ENCODE data around the gene STH. TPM values are rescaled to one million over a fixed set of nuclear protein-coding genes. Genes with fewer than 3 reads are reported as not detected.

Gene STH
- polyA plus RNA-seq, 2 of the 4 experiments (the other 2 are of a cell fraction), result not detected

DNA sequence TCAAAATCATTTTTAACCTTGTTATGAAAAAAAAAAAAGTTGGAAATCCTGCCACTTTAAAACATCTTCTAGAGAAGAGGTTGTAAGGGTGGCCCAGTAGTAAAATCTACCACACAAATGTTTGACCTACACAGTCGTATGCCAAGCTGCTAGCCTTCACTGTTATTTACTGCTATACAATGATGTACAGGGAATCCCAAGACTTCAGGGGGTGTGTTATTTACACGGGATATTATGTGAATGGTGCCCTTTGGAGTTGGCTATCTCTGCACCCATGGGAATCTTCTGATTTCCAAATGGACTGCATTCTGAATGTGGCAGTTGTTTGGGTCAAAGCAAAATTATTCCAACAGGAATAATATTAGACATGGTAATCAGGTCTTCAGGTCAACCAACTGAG is 45.9 kb downstream of the STH start:
- H3K4me2 ChIP-seq, result no peak overlapping the region
- no peaks in the 10 kb centered on the region for H3K9me3 ChIP-seq
- H3K4me1 ChIP-seq, result peaks cover 23% of the 10 kb centered on the region
- H3K27ac ChIP-seq, result no peak overlapping the region; a peak in 1 of 6 replicates
- ChIA-PET CTCF (interaction anchor here (0.6 to 10.5 kb wide), 51 partner anchors 11 to 221 kb away, joined by 3 to 183 read pairs (median 6); partner anchors contain the start of gene KANSL1), POLR2A (interaction anchor here (0.5 to 1.4 kb wide), 3 partner anchors 10 to 148 kb away, joined by 3 to 23 read pairs (median 5); partner anchors contain the start of gene KANSL1)
- H3K4me3 ChIP-seq, result no peak overlapping the region
- ATAC-seq (peak; percentile 25 to 45; a peak in 4 of 6 replicates), DNase-seq (ENCODE audit: low read depth in 1 of 2, low spot score in 1 of 2) (no peak), FAIRE-seq (no peak)
- WGBS (ENCODE audit: missing lambda C conversion rate), result 40% methylated on average over 2 of the region's 2 CpGs
- TF ChIP-seq RARB (CRISPR knock-in tag; IDR thresholded peaks at IDR 0.05), result no peak
- TF ChIP-seq NPAS2 (CRISPR knock-in tag; IDR thresholded peaks at IDR 0.05; ENCODE audit: borderline replicate concordance), result no peak
- TF ChIP-seq MYC (IDR thresholded peaks at IDR 0.05; ENCODE audit: borderline replicate concordance, low read length), result no peak

GRCh38 chr17:46045639-46046038 is 46.6 kb downstream of the STH start:
- Histone ChIP-seq H3K9me3 (no peaks in the 10 kb centered on the region), H3K4me1 (peaks cover 23% of the 10 kb centered on the region), H3K4me3 (no peak overlapping the region), H3K4me2 (no peak overlapping the region), H3K27ac (no peak overlapping the region)
- ChIA-PET CTCF (interaction anchor here (1.0 to 10.5 kb wide), 18 partner anchors 12 to 170 kb away, joined by 3 to 183 read pairs (median 16); partner anchors contain the start of gene KANSL1), POLR2A (no interaction called here)
- ATAC-seq (peak; percentile 17 to 21; a peak in 3 of 6 replicates), FAIRE-seq (no peak), DNase-seq (ENCODE audit: low read depth in 1 of 2, low spot score in 1 of 2) (no peak)
- TF ChIP-seq, protein P1, sequence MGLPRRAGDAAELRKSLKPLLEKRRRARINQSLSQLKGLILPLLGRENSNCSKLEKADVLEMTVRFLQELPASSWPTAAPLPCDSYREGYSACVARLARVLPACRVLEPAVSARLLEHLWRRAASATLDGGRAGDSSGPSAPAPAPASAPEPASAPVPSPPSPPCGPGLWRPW (IDR thresholded peaks at IDR 0.05), result no peak
- TF ChIP-seq CTCF (IDR thresholded peaks at IDR 0.05) (no peak), ZNF302 (CRISPR knock-in tag; IDR thresholded peaks at IDR 0.05) (no peak), POLR2AphosphoS2 (conservative IDR thresholded peaks at IDR 0.05; ENCODE audit: low read length) (no peak), PBX3 (IDR thresholded peaks at IDR 0.05) (no peak), HDAC2 (IDR thresholded peaks at IDR 0.05) (no peak), RAD21 (conservative IDR thresholded peaks at IDR 0.05 in 1 of 2, IDR thresholded peaks at IDR 0.05 in 1 of 2) (no peak), RNF2 (IDR thresholded peaks at IDR 0.05; ENCODE audit: borderline replicate concordance, low read depth) (no peak), NPAS2 (CRISPR knock-in tag; IDR thresholded peaks at IDR 0.05; ENCODE audit: borderline replicate concordance) (no peak), MAZ (IDR thresholded peaks at IDR 0.05; ENCODE audit: borderline replicate concordance, low read depth, low read length) (no peak), HOXB5 (CRISPR knock-in tag; IDR thresholded peaks at IDR 0.05) (no peak), NR3C1 (IDR thresholded peaks at IDR 0.05) (no peak), FOXS1 (CRISPR knock-in tag; IDR thresholded peaks at IDR 0.05) (no peak)
- TF ChIP-seq, protein P2, sequence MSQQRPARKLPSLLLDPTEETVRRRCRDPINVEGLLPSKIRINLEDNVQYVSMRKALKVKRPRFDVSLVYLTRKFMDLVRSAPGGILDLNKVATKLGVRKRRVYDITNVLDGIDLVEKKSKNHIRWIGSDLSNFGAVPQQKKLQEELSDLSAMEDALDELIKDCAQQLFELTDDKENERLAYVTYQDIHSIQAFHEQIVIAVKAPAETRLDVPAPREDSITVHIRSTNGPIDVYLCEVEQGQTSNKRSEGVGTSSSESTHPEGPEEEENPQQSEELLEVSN (IDR thresholded peaks at IDR 0.05; ENCODE audit: borderline replicate concordance, low read depth), result no peak
- WGBS (ENCODE audit: missing lambda C conversion rate), result 71% methylated on average over 3 of the region's 3 CpGs

DNA sequence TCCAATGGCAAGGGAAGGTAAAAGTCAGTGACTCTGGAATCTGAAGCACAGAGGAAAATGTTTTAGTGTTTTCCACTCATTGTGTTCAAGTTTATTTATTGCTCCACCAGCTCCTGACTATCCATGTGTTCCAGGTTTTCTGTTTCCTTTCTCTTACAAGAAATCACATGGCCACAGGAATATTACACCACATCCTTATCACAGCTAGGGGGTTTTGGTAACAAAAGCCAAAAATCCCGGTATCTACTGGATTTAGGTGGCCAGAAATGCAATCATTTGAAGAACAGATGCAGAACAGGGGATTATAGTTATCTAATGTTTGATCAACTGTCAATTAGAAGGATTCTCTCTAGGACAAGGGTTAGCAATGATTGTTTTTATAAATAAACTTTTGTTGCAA is 47.9 kb downstream of the STH start:
- TF ChIP-seq, protein P3, sequence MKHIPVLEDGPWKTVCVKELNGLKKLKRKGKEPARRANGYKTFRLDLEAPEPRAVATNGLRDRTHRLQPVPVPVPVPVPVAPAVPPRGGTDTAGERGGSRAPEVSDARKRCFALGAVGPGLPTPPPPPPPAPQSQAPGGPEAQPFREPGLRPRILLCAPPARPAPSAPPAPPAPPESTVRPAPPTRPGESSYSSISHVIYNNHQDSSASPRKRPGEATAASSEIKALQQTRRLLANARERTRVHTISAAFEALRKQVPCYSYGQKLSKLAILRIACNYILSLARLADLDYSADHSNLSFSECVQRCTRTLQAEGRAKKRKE (CRISPR knock-in tag; IDR thresholded peaks at IDR 0.05; ENCODE audit: low read depth), result no peak
- TF ChIP-seq KDM5A (IDR thresholded peaks at IDR 0.05) (no peak), KDM1A (IDR thresholded peaks at IDR 0.05; ENCODE audit: low read depth) (no peak), MYC (IDR thresholded peaks at IDR 0.05; ENCODE audit: borderline replicate concordance, low read length) (no peak), RNF2 (IDR thresholded peaks at IDR 0.05; ENCODE audit: borderline replicate concordance, low read depth) (no peak), ESRRA (IDR thresholded peaks at IDR 0.05; ENCODE audit: borderline replicate concordance, low read length) (no peak), PHF8 (IDR thresholded peaks at IDR 0.05; ENCODE audit: borderline replicate concordance, low read depth) (no peak), POLR2A (IDR thresholded peaks at IDR 0.05; ENCODE audit: low read length) (no peak), ELK1 (IDR thresholded peaks at IDR 0.05; ENCODE audit: low read depth, low read length) (no peak), CBX8 (IDR thresholded peaks at IDR 0.05) (no peak)
- Histone ChIP-seq H3K4me1 (peaks cover 33% of the 10 kb centered on the region), H3K4me2 (no peak overlapping the region), H3K9me3 (no peaks in the 10 kb centered on the region), H3K4me3 (no peak overlapping the region), H3K27ac (no peak overlapping the region)
- 80% methylated on average over 1 of the region's 1 CpG for WGBS (ENCODE audit: missing lambda C conversion rate)
- ATAC-seq (no peak), FAIRE-seq (no peak), DNase-seq (ENCODE audit: low read depth in 1 of 2, low spot score in 1 of 2) (no peak)
- CTCF ChIA-PET, result interaction anchor here (0.6 to 9.4 kb wide), 9 partner anchors 11 to 166 kb away, joined by 3 to 183 read pairs (median 4); partner anchors contain the start of gene KANSL1
- POLR2A ChIA-PET, result no interaction called here

Measured in A549 (cell line).